ENCODE data around the gene AOPEP. TPM values are rescaled to one million over a fixed set of nuclear protein-coding genes. Genes with fewer than 3 reads are reported as not detected.

The AOPEP gene
- total and polyA plus RNA-seq, 8 donors: 73.9 to 407 (median 101) TPM

DNA sequence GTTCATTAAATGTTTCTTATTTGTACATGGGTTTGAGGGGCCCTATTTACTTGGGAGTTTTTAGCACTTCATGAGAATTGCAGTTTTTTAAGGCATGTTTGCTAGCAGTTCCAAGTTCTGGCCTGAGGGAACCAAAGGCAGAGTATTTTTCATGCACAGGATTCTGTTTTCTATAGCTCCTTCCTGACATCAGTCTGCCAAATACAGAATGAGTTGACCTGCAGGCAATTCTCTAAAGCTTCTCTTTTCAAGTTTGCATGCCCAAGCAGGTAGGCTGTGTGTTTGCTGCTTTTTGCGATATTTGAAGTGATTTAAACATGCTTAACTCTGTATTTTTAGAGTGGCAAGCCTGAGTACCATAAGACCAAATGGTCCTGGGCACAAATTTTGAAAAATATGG, 75.8 kb downstream of the AOPEP start:
- peaks cover 5 to 12% (median 7%) of the 10 kb centered on the region in 4 donors for H3K36me3 ChIP-seq
- no peak for TF ChIP-seq POLR2AphosphoS5 (IDR thresholded peaks at IDR 0.05)
- no peak for TF ChIP-seq EP300 (IDR thresholded peaks at IDR 0.05)
- TF ChIP-seq, protein P1, sequence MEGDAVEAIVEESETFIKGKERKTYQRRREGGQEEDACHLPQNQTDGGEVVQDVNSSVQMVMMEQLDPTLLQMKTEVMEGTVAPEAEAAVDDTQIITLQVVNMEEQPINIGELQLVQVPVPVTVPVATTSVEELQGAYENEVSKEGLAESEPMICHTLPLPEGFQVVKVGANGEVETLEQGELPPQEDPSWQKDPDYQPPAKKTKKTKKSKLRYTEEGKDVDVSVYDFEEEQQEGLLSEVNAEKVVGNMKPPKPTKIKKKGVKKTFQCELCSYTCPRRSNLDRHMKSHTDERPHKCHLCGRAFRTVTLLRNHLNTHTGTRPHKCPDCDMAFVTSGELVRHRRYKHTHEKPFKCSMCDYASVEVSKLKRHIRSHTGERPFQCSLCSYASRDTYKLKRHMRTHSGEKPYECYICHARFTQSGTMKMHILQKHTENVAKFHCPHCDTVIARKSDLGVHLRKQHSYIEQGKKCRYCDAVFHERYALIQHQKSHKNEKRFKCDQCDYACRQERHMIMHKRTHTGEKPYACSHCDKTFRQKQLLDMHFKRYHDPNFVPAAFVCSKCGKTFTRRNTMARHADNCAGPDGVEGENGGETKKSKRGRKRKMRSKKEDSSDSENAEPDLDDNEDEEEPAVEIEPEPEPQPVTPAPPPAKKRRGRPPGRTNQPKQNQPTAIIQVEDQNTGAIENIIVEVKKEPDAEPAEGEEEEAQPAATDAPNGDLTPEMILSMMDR (IDR thresholded peaks at IDR 0.05): no peak
- no peak for TF ChIP-seq POLR2A (IDR thresholded peaks at IDR 0.05)
- H3K9me3 ChIP-seq: no peaks in the 10 kb centered on the region
- 83 to 100% (median 95%) methylated on average over 1 of the region's 1 CpG for WGBS, 5 donors
- peak overlapping the region in 1 of 5 donors; percentile 61 for H3K27ac ChIP-seq
- no peaks in the 10 kb centered on the region for H3K27me3 ChIP-seq
- no peak for DNase-seq
- intact Hi-C loops (cut with DNase I; ENCODE audit: low total_unique reads): no loop called here
- no peak overlapping the region for H3K4me3 ChIP-seq
- H3K4me1 ChIP-seq: peaks cover 8 to 50% (median 39%) of the 10 kb centered on the region in 4 donors

GRCh38 chr9:94802793-94803192, 76.3 kb downstream of the AOPEP start:
- H3K4me1 ChIP-seq: peaks cover 8 to 50% (median 39%) of the 10 kb centered on the region in 4 donors
- 54 to 75% (median 73%) methylated on average over 3 of the region's 3 CpGs for WGBS, 5 donors
- no peaks in the 10 kb centered on the region for H3K27me3 ChIP-seq
- no peak overlapping the region for H3K4me3 ChIP-seq
- no peak for DNase-seq
- no peak for TF ChIP-seq POLR2A (IDR thresholded peaks at IDR 0.05)
- H3K36me3 ChIP-seq: peaks cover 6 to 17% (median 7%) of the 10 kb centered on the region in 4 donors
- no peak overlapping the region for H3K27ac ChIP-seq
- intact Hi-C loops (cut with DNase I; ENCODE audit: low total_unique reads): no loop called here
- no peaks in the 10 kb centered on the region for H3K9me3 ChIP-seq

- no peaks in the 10 kb centered on the region for H3K27me3 ChIP-seq
- intact Hi-C loops (cut with DNase I; ENCODE audit: low total_unique reads): no loop called here
- no peak overlapping the region for H3K4me3 ChIP-seq
- H3K36me3 ChIP-seq: peaks cover 7 to 23% (median 11%) of the 10 kb centered on the region in 4 donors
- peaks cover 8 to 41% (median 32%) of the 10 kb centered on the region in 4 donors for H3K4me1 ChIP-seq
- no peak for DNase-seq
- TF ChIP-seq POLR2A (IDR thresholded peaks at IDR 0.05) (no peak), POLR2AphosphoS5 (IDR thresholded peaks at IDR 0.05) (no peak)
- TF ChIP-seq, protein P1 (IDR thresholded peaks at IDR 0.05): no peak
- WGBS, 5 donors: 75 to 86% (median 81%) methylated on average over 5 of the region's 5 CpGs
- no peaks in the 10 kb centered on the region for H3K9me3 ChIP-seq
- H3K27ac ChIP-seq: peak overlapping the region in 3 of 5 donors; percentile 55 to 76 (median 73)
Measured at GRCh38 chr9:94804316-94804715, 77.8 kb downstream of the AOPEP start.

- intact Hi-C loops (cut with DNase I; ENCODE audit: low total_unique reads): no loop called here
- Histone ChIP-seq H3K4me3 (no peak overlapping the region), H3K4me1 (peaks cover 4 to 36% (median 24%) of the 10 kb centered on the region in 4 donors), H3K27me3 (no peaks in the 10 kb centered on the region), H3K27ac (peak overlapping the region; percentile 42 to 76 (median 59)), H3K9me3 (no peaks in the 10 kb centered on the region), H3K36me3 (peaks cover 7 to 23% (median 13%) of the 10 kb centered on the region in 4 donors)
- TF ChIP-seq EP300 (IDR thresholded peaks at IDR 0.05) (no peak), POLR2A (IDR thresholded peaks at IDR 0.05) (no peak), POLR2AphosphoS5 (IDR thresholded peaks at IDR 0.05) (no peak)
- TF ChIP-seq, protein P1 (IDR thresholded peaks at IDR 0.05): no peak
- no peak for DNase-seq
- 67 to 85% (median 80%) methylated on average over 8 of the region's 8 CpGs for WGBS, 5 donors
Measured at GRCh38 chr9:94805051-94805489, 78.6 kb downstream of the AOPEP start.

GRCh38 chr9:94805585-94805984, 79.1 kb downstream of the AOPEP start:
- peak in 1 of 2 donors; percentile 86 for DNase-seq
- H3K36me3 ChIP-seq: peaks cover 7 to 22% (median 14%) of the 10 kb centered on the region in 4 donors
- no peak overlapping the region for H3K4me3 ChIP-seq
- TF ChIP-seq EP300 (IDR thresholded peaks at IDR 0.05) (no peak), POLR2A (IDR thresholded peaks at IDR 0.05) (no peak), POLR2AphosphoS5 (IDR thresholded peaks at IDR 0.05) (peak in 2 of 3 donors; percentile 66 to 89)
- TF ChIP-seq, protein P1 (IDR thresholded peaks at IDR 0.05): no peak
- H3K4me1 ChIP-seq: peaks cover 4 to 31% (median 20%) of the 10 kb centered on the region in 4 donors
- intact Hi-C loops (cut with DNase I; ENCODE audit: low total_unique reads): no loop called here
- peak overlapping the region in 4 of 5 donors; percentile 60 to 76 (median 68) for H3K27ac ChIP-seq
- H3K9me3 ChIP-seq: no peaks in the 10 kb centered on the region
- H3K27me3 ChIP-seq: no peaks in the 10 kb centered on the region
- WGBS, 5 donors: 10 to 19% (median 17%) methylated on average over 3 of the region's 3 CpGs
